CD8-positive, alpha-beta memory T cell (primary cell): Measurements from ENCODE around the gene PCDH12. TPM values are rescaled to one million over a fixed set of nuclear protein-coding genes. Genes with fewer than 3 reads are reported as not detected.
A peak's percentile ranks its signal among the peaks of the same experiment; 100 is the strongest.
"Not testable (repeated sequence)": the region's sequence is repeated elsewhere in the genome, so short reads cannot be mapped to it uniquely, and the experiment has no call there.

Experiments used
- CTCF ChIA-PET: fragments of 350-600 bp; sonication (Branson Sonifier 250); formaldehyde crosslinking; loops from one replicate; lab custom pipeline; 2021; ENCODE audit warnings: antibody characterized with exemption; lab: Charles Lee
- POLR2A ChIA-PET: fragments of 350-600 bp; sonication (Branson Sonifier 250); formaldehyde crosslinking; loops from one replicate; lab custom pipeline; 2021; ENCODE audit warnings: antibody characterized with exemption; lab: Charles Lee
- DNase-seq, 5 donors: peaks; one replicate each; pipeline versions ENCODE4 v3.0.0 to v3.0.0-alpha.2; 2020 to 2022; ENCODE audit warnings: mixed read lengths in 1 of 5
- H3K27ac ChIP-seq: one replicate; pipeline ENCODE4 v1.7.0; 2013; ENCODE audit warnings: low read depth, mild to moderate bottlenecking, low read length, moderate library complexity
- H3K27me3 ChIP-seq: 2 replicates; pipeline ENCODE4 v1.7.0; 2013; ENCODE audit warnings: low read length, mild to moderate bottlenecking; ENCODE audit not compliant: insufficient read depth, poor library complexity, severe bottlenecking
- H3K36me3 ChIP-seq: 2 replicates; pipeline ENCODE4 v1.7.0; 2013; ENCODE audit warnings: mild to moderate bottlenecking, low read length, moderate library complexity; ENCODE audit not compliant: insufficient read depth
- H3K4me1 ChIP-seq: 2 replicates; pipeline ENCODE4 v1.7.0; 2013; ENCODE audit warnings: mild to moderate bottlenecking, low read length, moderate library complexity; ENCODE audit not compliant: insufficient read depth
- H3K4me3 ChIP-seq: 2 replicates; pipeline ENCODE4 v1.7.0; 2013; ENCODE audit warnings: mild to moderate bottlenecking, low read length
- H3K9me3 ChIP-seq: 2 replicates; pipeline ENCODE4 v1.7.0; 2013; ENCODE audit warnings: mild to moderate bottlenecking, low read length
- H3K27ac Mint-ChIP-seq, 8 donors: one replicate each; pipeline ENCODE4 v1.8.0; 2020 to 2021; ENCODE audit warnings: mixed read lengths in 8 of 8, mild to moderate bottlenecking in 6 of 8, inconsistent platforms in 3 of 8, moderate library complexity in 3 of 8
- H3K27me3 Mint-ChIP-seq, 2 donors: one replicate each; pipeline ENCODE4 v1.8.0; 2020 to 2021; ENCODE audit warnings: mixed read lengths in 2 of 2, mild to moderate bottlenecking in 1 of 2, moderate library complexity in 1 of 2
- H3K36me3 Mint-ChIP-seq, 3 donors: one replicate each; pipeline ENCODE4 v1.8.0; 2020 to 2021; ENCODE audit warnings: mixed read lengths in 3 of 3, inconsistent platforms in 1 of 3, mild to moderate bottlenecking in 1 of 3
- H3K4me1 Mint-ChIP-seq, 3 donors: one replicate each; pipeline ENCODE4 v1.8.0; 2020 to 2021; ENCODE audit warnings: mixed read lengths in 3 of 3, inconsistent platforms in 1 of 3, mild to moderate bottlenecking in 1 of 3
- H3K4me3 Mint-ChIP-seq, 7 donors: one replicate each; pipeline ENCODE4 v1.8.0; 2020 to 2021; ENCODE audit warnings: mixed read lengths in 7 of 7, mild to moderate bottlenecking in 6 of 7, moderate library complexity in 4 of 7, inconsistent platforms in 2 of 7
- H3K9me3 Mint-ChIP-seq, 5 donors: one replicate each; pipeline ENCODE4 v1.8.0; 2020 to 2022; ENCODE audit warnings: mixed read lengths in 5 of 5, mild to moderate bottlenecking in 3 of 5, moderate library complexity in 2 of 5, inconsistent platforms in 1 of 5
- polyA plus RNA-seq: library from polyadenylated mRNA; unstranded; fragments of 300-500 nt; fragmentation: Illumina TruSeq; gene quantifications from one replicate; pipeline ENCODE4 v1.2.3, GENCODE V29; 2021
- total RNA-seq, 2 experiments: library from RNA; stranded (reverse); gene quantifications; one replicate each; pipeline ENCODE4 v1.2.3, GENCODE V29; 2021

Gene PCDH12
- total and polyA plus RNA-seq, 3 experiments from 2014 or later: 0.07 to 0.88 (median 0.33) TPM

DNA sequence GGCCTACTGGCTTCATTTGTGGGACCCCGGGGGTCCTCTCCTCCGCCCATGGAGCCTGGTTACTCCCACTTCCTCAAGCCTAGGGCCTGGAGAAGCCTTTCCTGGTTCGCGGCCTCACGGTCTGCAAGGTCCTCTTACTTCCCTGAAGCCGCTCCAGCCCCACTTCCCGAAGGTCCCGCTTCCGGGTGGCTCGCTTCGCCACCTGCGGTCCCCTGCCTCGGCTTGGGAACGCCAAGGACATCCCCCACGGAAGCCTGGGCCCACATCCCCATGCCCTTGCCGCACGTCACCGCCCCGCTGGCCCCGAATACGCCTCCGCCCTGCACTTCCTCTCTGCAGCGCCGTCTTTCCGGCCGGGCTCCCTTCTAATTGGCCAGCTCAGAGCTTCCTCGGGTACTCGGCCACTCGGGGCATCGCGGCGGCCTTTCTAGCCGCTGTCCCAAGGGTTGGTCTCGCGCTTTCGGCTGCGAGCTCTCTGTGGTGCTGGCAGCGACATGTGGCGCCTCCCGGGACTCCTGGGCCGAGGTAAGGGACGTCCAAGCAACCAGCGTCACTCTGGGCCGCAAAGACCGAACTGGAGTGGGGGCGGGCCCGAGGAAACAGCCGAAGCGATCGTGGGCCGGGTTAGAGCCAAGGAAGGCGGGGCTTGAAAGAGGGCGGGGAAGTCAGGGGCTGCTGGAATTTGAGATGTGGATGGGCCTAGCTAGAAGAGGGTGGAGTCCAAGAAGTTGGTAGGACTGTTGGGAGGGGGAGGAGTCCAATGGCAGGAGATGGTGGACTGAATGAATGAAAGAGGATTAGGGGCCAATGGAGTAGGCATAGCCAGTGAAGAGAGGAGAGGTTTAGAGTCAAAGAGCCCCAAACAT is 34.3 kb downstream of the PCDH12 start, which contains the start of gene DELE1:
Gene DELE1, plus strand, starts transcription at position 424 of the 866 bp plus-strand sequence. Its CDS starts 71 bp downstream, at position 495.
- H3K27me3 ChIP-seq: no peaks in the 10 kb centered on the region
- no peaks in the 10 kb centered on the region for H3K9me3 Mint-ChIP-seq
- CTCF ChIA-PET: interaction anchor here (0.7 to 3.0 kb wide), 9 partner anchors 37 to 276 kb away, joined by 3 to 18 read pairs (median 7); partner anchors contain the start of genes PCDH1 and RNF14
- DNase-seq: peak; percentile 83 to 93 (median 88)
- H3K4me3 ChIP-seq: peak within 1 kb of the TSS; percentile 92
- POLR2A ChIA-PET: interaction anchor here (1.1 to 2.8 kb wide), 6 partner anchors 8 to 272 kb away, joined by 3 to 17 read pairs (median 8); partner anchors contain the start of genes FCHSD1, NDFIP1 and RNF14
- H3K27ac ChIP-seq: peak within 1 kb of the TSS; percentile 97
- H3K9me3 ChIP-seq: no peaks in the 10 kb centered on the region
- H3K27me3 Mint-ChIP-seq: no peaks in the 10 kb centered on the region
- peak within 1 kb of the TSS; percentile 80 to 98 (median 90) for H3K4me3 Mint-ChIP-seq
- peaks cover 16 to 47% (median 37%) of the 10 kb centered on the region in 3 donors for H3K4me1 Mint-ChIP-seq
- peaks cover 23% of the 10 kb centered on the region for H3K36me3 ChIP-seq
- peaks cover 15% of the 10 kb centered on the region for H3K4me1 ChIP-seq
- peaks cover 5 to 42% (median 20%) of the 10 kb centered on the region in 3 donors for H3K36me3 Mint-ChIP-seq
- H3K27ac Mint-ChIP-seq: peak within 1 kb of the TSS; percentile 92 to 99 (median 98)

DNA sequence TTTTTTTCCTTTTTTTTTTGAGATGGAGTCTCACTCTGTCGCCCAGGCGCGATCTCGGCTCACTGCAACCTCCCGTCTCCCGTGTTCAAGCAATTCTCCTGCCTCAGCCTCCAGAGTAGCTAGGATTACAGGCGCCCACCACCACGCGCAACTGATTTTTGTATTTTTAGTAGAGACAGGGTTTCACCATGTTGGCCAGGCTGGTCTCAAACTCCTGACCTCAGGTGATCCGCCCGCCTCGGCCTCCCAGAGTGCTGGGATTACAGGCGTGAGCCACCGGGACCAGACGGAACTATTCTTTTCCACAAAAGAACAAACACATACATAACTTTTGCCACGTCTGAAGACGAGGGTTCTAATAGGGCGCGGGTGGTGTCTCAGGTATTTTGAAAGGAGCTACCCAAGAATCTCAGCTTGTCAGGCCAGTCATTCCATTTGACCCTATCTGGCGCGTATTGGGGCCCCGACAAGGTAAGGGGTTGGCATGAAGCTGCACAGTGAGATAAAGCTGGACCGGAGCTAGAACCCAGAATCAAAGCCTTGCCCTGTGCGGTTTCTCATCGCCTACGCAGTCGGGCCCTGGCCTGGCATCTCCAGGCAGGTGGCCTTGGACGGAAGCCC is 35.1 kb downstream of the PCDH12 start:
- H3K9me3 Mint-ChIP-seq, H3K9me3 ChIP-seq, H3K27me3 Mint-ChIP-seq, H3K27me3 ChIP-seq, DNase-seq: not testable (repeated sequence)
- Histone ChIP-seq H3K4me3 (peak overlapping the region; percentile 92), H3K36me3 (peaks cover 16% of the 10 kb centered on the region), H3K27ac (peak overlapping the region; percentile 97), H3K4me1 (peaks cover 15% of the 10 kb centered on the region)
- H3K36me3 Mint-ChIP-seq: peaks cover 5 to 35% (median 17%) of the 10 kb centered on the region in 3 donors
- CTCF ChIA-PET: interaction anchor here (0.7 to 3.0 kb wide), 11 partner anchors 38 to 275 kb away, joined by 3 to 18 read pairs (median 5); partner anchors contain the start of genes PCDH1 and RNF14
- POLR2A ChIA-PET: interaction anchor here (1.0 to 2.8 kb wide), 8 partner anchors 9 to 272 kb away, joined by 3 to 17 read pairs (median 5); partner anchors contain the start of genes FCHSD1, NDFIP1 and RNF14
- peak overlapping the region; percentile 80 to 98 (median 90) for H3K4me3 Mint-ChIP-seq
- H3K27ac Mint-ChIP-seq: peak overlapping the region; percentile 92 to 99 (median 98)
- H3K4me1 Mint-ChIP-seq: peaks cover 16 to 43% (median 37%) of the 10 kb centered on the region in 3 donors

DNA sequence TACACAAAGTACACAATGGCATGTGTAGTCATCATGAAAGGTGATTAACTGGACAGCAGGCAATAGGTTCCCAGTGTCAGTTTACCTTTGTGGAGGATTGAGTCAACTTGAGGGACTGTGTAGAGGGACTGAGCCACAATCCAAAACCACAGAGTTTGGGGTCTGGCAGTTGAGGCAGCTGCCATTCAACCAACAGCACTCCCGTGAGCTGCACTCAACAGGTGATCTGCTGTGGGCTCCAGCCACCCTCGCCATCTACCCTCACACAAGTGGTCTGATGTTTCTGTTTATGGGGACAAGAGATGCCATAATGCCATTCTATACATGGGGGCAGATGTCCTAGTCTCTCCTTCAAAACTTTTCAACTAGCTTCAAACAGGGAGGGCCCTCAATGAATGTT is 37.2 kb downstream of the PCDH12 start:
- peaks cover 0 to 14% (median 4%) of the 10 kb centered on the region in 3 donors for H3K36me3 Mint-ChIP-seq
- H3K27me3 Mint-ChIP-seq: peaks cover 4 to 22% of the 10 kb centered on the region in 2 donors
- Histone ChIP-seq H3K27me3 (no peaks in the 10 kb centered on the region), H3K9me3 (no peaks in the 10 kb centered on the region), H3K27ac (no peak overlapping the region), H3K36me3 (no peaks in the 10 kb centered on the region), H3K4me1 (peaks cover 15% of the 10 kb centered on the region), H3K4me3 (no peak overlapping the region)
- no peaks in the 10 kb centered on the region for H3K9me3 Mint-ChIP-seq
- peak overlapping the region in 2 of 8 donors; percentile 27 to 50 for H3K27ac Mint-ChIP-seq
- no peak for DNase-seq
- H3K4me1 Mint-ChIP-seq: peaks cover 13 to 27% (median 23%) of the 10 kb centered on the region in 3 donors
- ChIA-PET POLR2A (no interaction called here), CTCF (no interaction called here)
- H3K4me3 Mint-ChIP-seq: peak overlapping the region in 1 of 7 donors; percentile 86

DNA sequence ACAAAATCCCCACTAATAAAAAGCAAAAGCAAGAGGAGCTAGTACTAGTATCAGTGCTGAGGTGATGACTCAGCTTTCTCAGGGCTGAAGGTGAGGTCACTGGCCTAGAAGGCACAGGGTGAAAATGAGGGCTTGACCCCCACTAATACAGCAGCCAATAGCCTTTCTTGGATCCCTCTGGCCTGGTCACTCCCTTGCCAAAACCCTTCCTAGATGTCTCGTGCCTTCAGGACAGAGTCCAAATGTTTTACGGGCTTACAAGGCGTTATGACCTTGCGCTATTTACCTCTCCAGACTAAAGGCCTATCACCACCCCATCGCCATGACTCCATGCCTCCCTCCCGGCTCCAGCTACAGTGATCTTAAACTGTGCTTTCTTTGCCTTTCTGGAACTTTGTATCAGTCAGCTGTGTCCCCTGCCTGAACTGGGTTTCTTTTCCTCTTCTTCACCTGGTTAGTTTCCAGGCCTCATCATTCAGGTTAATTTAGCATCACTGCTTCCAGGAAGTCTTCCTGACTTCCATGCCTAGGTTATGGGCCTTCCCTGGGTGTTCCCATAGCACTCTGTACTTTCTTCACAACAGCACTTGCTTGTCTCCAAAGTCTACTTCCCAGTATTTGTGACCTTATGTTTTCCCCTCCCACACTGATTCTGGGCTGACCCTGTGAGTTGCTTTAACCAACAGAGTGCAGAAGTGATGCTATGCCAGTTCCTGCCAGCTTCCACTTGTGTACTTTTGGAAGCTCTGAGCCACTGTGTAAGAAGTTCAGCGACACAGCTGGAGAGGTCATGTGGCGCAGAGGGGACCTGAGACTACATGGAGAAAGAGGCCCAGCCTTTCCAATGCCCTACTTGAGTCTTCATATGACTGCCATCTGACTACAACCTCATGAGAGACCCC is 38.5 kb downstream of the PCDH12 start:
- peaks cover 14% of the 10 kb centered on the region for H3K4me1 ChIP-seq
- no peak overlapping the region for H3K27ac ChIP-seq
- CTCF ChIA-PET: interaction anchor here (0.8 to 1.0 kb wide), 2 partner anchors 34 to 41 kb away, joined by 3 read pairs; no protein-coding TSS in a partner anchor
- H3K27me3 Mint-ChIP-seq: peaks cover 11 to 35% of the 10 kb centered on the region in 2 donors
- H3K4me1 Mint-ChIP-seq: peaks cover 12 to 26% (median 14%) of the 10 kb centered on the region in 3 donors
- H3K36me3 ChIP-seq: no peaks in the 10 kb centered on the region
- H3K9me3 ChIP-seq: no peaks in the 10 kb centered on the region
- H3K36me3 Mint-ChIP-seq: peaks cover 0 to 8% (median 0%) of the 10 kb centered on the region in 3 donors
- POLR2A ChIA-PET: no interaction called here
- H3K9me3 Mint-ChIP-seq: no peaks in the 10 kb centered on the region
- no peak for DNase-seq
- H3K4me3 Mint-ChIP-seq: peak overlapping the region in 1 of 7 donors; percentile 35
- no peak overlapping the region for H3K4me3 ChIP-seq
- peaks cover 1% of the 10 kb centered on the region for H3K27me3 ChIP-seq
- H3K27ac Mint-ChIP-seq: no peak overlapping the region

DNA sequence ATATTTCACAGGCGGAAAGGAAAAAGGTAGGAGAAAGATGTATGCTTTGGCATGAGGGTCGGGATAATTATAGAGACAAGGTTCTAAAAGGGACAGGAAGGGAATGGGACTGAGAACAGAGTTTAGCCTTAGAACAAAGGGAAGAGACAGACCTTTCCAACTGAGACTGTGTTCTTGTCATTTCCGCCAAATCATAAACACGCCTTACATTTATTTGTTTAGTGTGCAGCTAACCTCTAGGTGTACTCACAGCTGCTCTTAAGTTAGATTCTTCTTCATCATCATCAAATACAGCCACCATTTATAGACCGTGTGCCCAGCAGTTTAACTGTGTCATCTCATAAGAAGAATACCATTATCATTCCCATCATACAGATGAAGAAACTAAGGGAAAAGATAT is 40.2 kb downstream of the PCDH12 start:
- POLR2A ChIA-PET: interaction anchor here (0.6 kb wide), 1 partner anchor 326 kb away, joined by 3 read pairs; no protein-coding TSS in a partner anchor
- H3K27me3 Mint-ChIP-seq: peaks cover 23 to 49% of the 10 kb centered on the region in 2 donors
- no peak for DNase-seq
- no peaks in the 10 kb centered on the region for H3K9me3 Mint-ChIP-seq
- H3K27ac ChIP-seq: no peak overlapping the region
- no peak overlapping the region for H3K27ac Mint-ChIP-seq
- no peaks in the 10 kb centered on the region for H3K36me3 ChIP-seq
- H3K4me3 Mint-ChIP-seq: peak overlapping the region in 1 of 7 donors; percentile 17
- H3K9me3 ChIP-seq: no peaks in the 10 kb centered on the region
- peaks cover 8 to 20% (median 12%) of the 10 kb centered on the region in 3 donors for H3K4me1 Mint-ChIP-seq
- H3K4me3 ChIP-seq: no peak overlapping the region
- CTCF ChIA-PET: interaction anchor here (0.8 kb wide), 1 partner anchor 11 kb away, joined by 3 read pairs; no protein-coding TSS in a partner anchor
- peaks cover 7% of the 10 kb centered on the region for H3K4me1 ChIP-seq
- peaks cover 0 to 7% (median 0%) of the 10 kb centered on the region in 3 donors for H3K36me3 Mint-ChIP-seq
- H3K27me3 ChIP-seq: peaks cover 18% of the 10 kb centered on the region

DNA sequence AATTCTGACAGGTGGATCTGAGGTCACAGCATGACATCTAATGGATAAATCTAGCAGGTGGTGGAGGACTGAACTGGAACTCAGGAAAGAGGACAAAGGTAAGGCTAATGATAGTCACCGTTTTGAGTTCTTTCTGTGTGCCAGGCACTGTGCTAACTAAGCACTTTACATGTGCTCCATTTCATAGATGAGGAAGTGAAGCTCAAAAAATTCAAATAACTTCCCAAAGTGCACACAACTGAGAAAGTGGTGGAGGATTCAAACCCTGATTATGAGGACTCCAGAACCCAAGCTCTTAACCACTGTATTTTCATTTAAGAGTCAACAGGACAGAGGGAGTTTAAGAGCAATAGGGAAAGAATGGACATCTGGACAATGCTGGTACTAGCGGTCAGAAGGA is 41.5 kb downstream of the PCDH12 start:
- Histone ChIP-seq H3K27me3 (peaks cover 19% of the 10 kb centered on the region), H3K27ac (no peak overlapping the region), H3K4me1 (peaks cover 4% of the 10 kb centered on the region), H3K4me3 (no peak overlapping the region), H3K9me3 (no peaks in the 10 kb centered on the region), H3K36me3 (no peaks in the 10 kb centered on the region)
- no peaks in the 10 kb centered on the region for H3K9me3 Mint-ChIP-seq
- POLR2A ChIA-PET: no interaction called here
- H3K4me3 Mint-ChIP-seq: peak overlapping the region in 1 of 7 donors; percentile 24
- peaks cover 28 to 56% of the 10 kb centered on the region in 2 donors for H3K27me3 Mint-ChIP-seq
- peaks cover 0 to 7% (median 0%) of the 10 kb centered on the region in 3 donors for H3K36me3 Mint-ChIP-seq
- CTCF ChIA-PET: interaction anchor here (1.7 to 2.1 kb wide), 2 partner anchors 37 to 44 kb away, joined by 6 to 9 read pairs; no protein-coding TSS in a partner anchor
- peaks cover 8 to 17% (median 12%) of the 10 kb centered on the region in 3 donors for H3K4me1 Mint-ChIP-seq
- DNase-seq: no peak
- H3K27ac Mint-ChIP-seq: no peak overlapping the region
